Upper lobe of left lung (tissue), 4 donors: ENCODE measurements around the gene SGK2.

Experiments
- POLR2AphosphoS5 ChIP-seq, 2 donors: sonication (generic); formaldehyde crosslinking; IDR thresholded peaks; one replicate each; pipeline ENCODE4 v1.5.1; 2017; ENCODE audit warnings: antibody characterized with exemption in 2 of 2
- TF ChIP-seq, protein P1 (sequence below), 6 experiments: fragments of 450-650 bp in 4 of 6; fragments of 200-600 bp in 2 of 6; sonication (generic) in 2 of 6; IDR thresholded peaks; one replicate each; pipeline ENCODE4 v1.5.1; 2016 to 2019; ENCODE audit warnings: antibody characterized with exemption in 6 of 6

GRCh38 chr20:43514648-43514999 is 44.2 kb upstream of the SGK2 start:
- TF ChIP-seq, protein P1, sequence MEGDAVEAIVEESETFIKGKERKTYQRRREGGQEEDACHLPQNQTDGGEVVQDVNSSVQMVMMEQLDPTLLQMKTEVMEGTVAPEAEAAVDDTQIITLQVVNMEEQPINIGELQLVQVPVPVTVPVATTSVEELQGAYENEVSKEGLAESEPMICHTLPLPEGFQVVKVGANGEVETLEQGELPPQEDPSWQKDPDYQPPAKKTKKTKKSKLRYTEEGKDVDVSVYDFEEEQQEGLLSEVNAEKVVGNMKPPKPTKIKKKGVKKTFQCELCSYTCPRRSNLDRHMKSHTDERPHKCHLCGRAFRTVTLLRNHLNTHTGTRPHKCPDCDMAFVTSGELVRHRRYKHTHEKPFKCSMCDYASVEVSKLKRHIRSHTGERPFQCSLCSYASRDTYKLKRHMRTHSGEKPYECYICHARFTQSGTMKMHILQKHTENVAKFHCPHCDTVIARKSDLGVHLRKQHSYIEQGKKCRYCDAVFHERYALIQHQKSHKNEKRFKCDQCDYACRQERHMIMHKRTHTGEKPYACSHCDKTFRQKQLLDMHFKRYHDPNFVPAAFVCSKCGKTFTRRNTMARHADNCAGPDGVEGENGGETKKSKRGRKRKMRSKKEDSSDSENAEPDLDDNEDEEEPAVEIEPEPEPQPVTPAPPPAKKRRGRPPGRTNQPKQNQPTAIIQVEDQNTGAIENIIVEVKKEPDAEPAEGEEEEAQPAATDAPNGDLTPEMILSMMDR (IDR thresholded peaks at IDR 0.05): peak in 1 of 6 experiments; percentile 3
- TF ChIP-seq POLR2AphosphoS5 (IDR thresholded peaks at IDR 0.05): no peak
